Measurements from ENCODE around the gene RABL6. TPM values are rescaled to one million over a fixed set of nuclear protein-coding genes. Genes with fewer than 3 reads are reported as not detected.
"Not testable (repeated sequence)": the region's sequence is repeated elsewhere in the genome, so short reads cannot be mapped to it uniquely, and the experiment has no call there.

The RABL6 gene
- total RNA-seq, 2 experiments from 2014 or later, result 113 to 123 TPM

GRCh38 chr9:136784997-136785361 is 22.8 kb upstream of the RABL6 start:
- CTCF ChIA-PET, result interaction anchor here (1.2 to 3.9 kb wide), 4 partner anchors 22 to 250 kb away, joined by 3 to 32 read pairs (median 5); partner anchors contain the start of genes ABCA2 and AJM1
- H3K27ac Mint-ChIP-seq, result no peak overlapping the region
- H3K36me3 Mint-ChIP-seq, result no peaks in the 10 kb centered on the region
- DNase-seq, result no peak
- no peak overlapping the region for H3K4me3 Mint-ChIP-seq
- no peaks in the 10 kb centered on the region for H3K9me3 Mint-ChIP-seq (ENCODE audit: low read depth)
- peaks cover 19% of the 10 kb centered on the region for H3K4me1 Mint-ChIP-seq
- ATAC-seq, result peak; percentile 41
- peaks cover 27% of the 10 kb centered on the region for H3K27me3 Mint-ChIP-seq

GRCh38 chr9:136785565-136786355 is 22.0 kb upstream of the RABL6 start:
- not testable (repeated sequence) for H3K27ac Mint-ChIP-seq; H3K9me3 Mint-ChIP-seq (ENCODE audit: low read depth); H3K4me3 Mint-ChIP-seq; DNase-seq; ATAC-seq; H3K36me3 Mint-ChIP-seq
- Mint-ChIP-seq H3K27me3 (peaks cover 20% of the 10 kb centered on the region), H3K4me1 (peaks cover 23% of the 10 kb centered on the region)
- CTCF ChIA-PET, result interaction anchor here (0.7 to 3.9 kb wide), 7 partner anchors 21 to 261 kb away, joined by 3 to 32 read pairs (median 4); partner anchors contain the start of genes ABCA2 and AJM1

- peaks cover 16% of the 10 kb centered on the region for H3K27me3 Mint-ChIP-seq
- no peak overlapping the region for H3K4me3 Mint-ChIP-seq
- CTCF ChIA-PET, result interaction anchor here (1.2 to 3.9 kb wide), 7 partner anchors 20 to 258 kb away, joined by 3 to 32 read pairs (median 4); partner anchors contain the start of gene ABCA2
- DNase-seq (no peak), ATAC-seq (no peak)
- peaks cover 23% of the 10 kb centered on the region for H3K4me1 Mint-ChIP-seq
- H3K9me3 Mint-ChIP-seq (ENCODE audit: low read depth), result no peaks in the 10 kb centered on the region
- H3K36me3 Mint-ChIP-seq, result no peaks in the 10 kb centered on the region
- H3K27ac Mint-ChIP-seq, result no peak overlapping the region
These were observed 21.3 kb upstream of the RABL6 start for GRCh38 chr9:136786451-136786850.

- Mint-ChIP-seq H3K27me3 (peaks cover 13% of the 10 kb centered on the region), H3K4me1 (peaks cover 25% of the 10 kb centered on the region)
- H3K36me3 Mint-ChIP-seq; DNase-seq; H3K27ac Mint-ChIP-seq; ATAC-seq; H3K9me3 Mint-ChIP-seq (ENCODE audit: low read depth); H3K4me3 Mint-ChIP-seq: not testable (repeated sequence)
- CTCF ChIA-PET, result interaction anchor here (1.2 to 3.9 kb wide), 12 partner anchors 9 to 258 kb away, joined by 3 to 32 read pairs (median 4); partner anchors contain the start of genes ABCA2 and CLIC3
These were observed 20.8 kb upstream of the RABL6 start for GRCh38 chr9:136786983-136787382.

- Mint-ChIP-seq H3K9me3 (ENCODE audit: low read depth) (no peaks in the 10 kb centered on the region), H3K27ac (peak overlapping the region; percentile 15), H3K27me3 (peaks cover 13% of the 10 kb centered on the region), H3K4me3 (peak overlapping the region; percentile 46), H3K36me3 (no peaks in the 10 kb centered on the region), H3K4me1 (peaks cover 31% of the 10 kb centered on the region)
- CTCF ChIA-PET, result interaction anchor here (0.6 to 3.9 kb wide), 24 partner anchors 10 to 820 kb away, joined by 3 to 32 read pairs (median 4); partner anchors contain the start of genes ABCA2, AJM1, CLIC3 and PAXX
- DNase-seq (peak; percentile 86), ATAC-seq (no peak)
These were observed 19.9 kb upstream of the RABL6 start for GRCh38 chr9:136787690-136788400.

- H3K9me3 Mint-ChIP-seq (ENCODE audit: low read depth); H3K4me3 Mint-ChIP-seq; H3K36me3 Mint-ChIP-seq; DNase-seq; H3K27ac Mint-ChIP-seq; ATAC-seq: not testable (repeated sequence)
- CTCF ChIA-PET, result interaction anchor here (0.7 to 3.9 kb wide), 15 partner anchors 16 to 821 kb away, joined by 3 to 32 read pairs (median 4); partner anchors contain the start of genes ABCA2, AJM1, PAXX and RABL6
- Mint-ChIP-seq H3K27me3 (peaks cover 10% of the 10 kb centered on the region), H3K4me1 (peaks cover 31% of the 10 kb centered on the region)
These were observed 18.9 kb upstream of the RABL6 start for GRCh38 chr9:136788644-136789522.

GRCh38 chr9:136789523-136789937 is 18.2 kb upstream of the RABL6 start:
- ATAC-seq, result no peak
- CTCF ChIA-PET, result interaction anchor here (1.6 to 2.2 kb wide), 2 partner anchors 246 to 257 kb away, joined by 4 to 14 read pairs; partner anchors contain the start of gene NPDC1
- no peak overlapping the region for H3K27ac Mint-ChIP-seq
- peaks cover 10% of the 10 kb centered on the region for H3K27me3 Mint-ChIP-seq
- no peak overlapping the region for H3K4me3 Mint-ChIP-seq
- H3K36me3 Mint-ChIP-seq, result no peaks in the 10 kb centered on the region
- DNase-seq, result no peak
- H3K4me1 Mint-ChIP-seq, result peaks cover 31% of the 10 kb centered on the region
- no peaks in the 10 kb centered on the region for H3K9me3 Mint-ChIP-seq (ENCODE audit: low read depth)

GRCh38 chr9:136790640-136791515 is 16.9 kb upstream of the RABL6 start, which contains the start of gene TMEM141:
TMEM141 (plus strand) TSS chr9:136791344; CDS start chr9:136791371, 27 bp downstream.
- H3K9me3 Mint-ChIP-seq (ENCODE audit: low read depth), result no peaks in the 10 kb centered on the region
- CTCF ChIA-PET, result interaction anchor here (0.6 to 2.2 kb wide), 12 partner anchors 9 to 447 kb away, joined by 3 to 14 read pairs (median 4); partner anchors contain the start of genes AJM1 and NPDC1
- peak within 1 kb of the TSS; percentile 86 for H3K27ac Mint-ChIP-seq
- H3K36me3 Mint-ChIP-seq, result no peaks in the 10 kb centered on the region
- peak within 1 kb of the TSS; percentile 77 for H3K4me3 Mint-ChIP-seq
- peaks cover 8% of the 10 kb centered on the region for H3K27me3 Mint-ChIP-seq
- peaks cover 30% of the 10 kb centered on the region for H3K4me1 Mint-ChIP-seq
- DNase-seq (peak; percentile 100), ATAC-seq (peak; percentile 93)

- H3K27ac Mint-ChIP-seq, result peak overlapping the region; percentile 86
- H3K4me3 Mint-ChIP-seq, result peak overlapping the region; percentile 77
- H3K27me3 Mint-ChIP-seq, result peaks cover 10% of the 10 kb centered on the region
- DNase-seq, result peak; percentile 80
- H3K36me3 Mint-ChIP-seq, result no peaks in the 10 kb centered on the region
- H3K9me3 Mint-ChIP-seq (ENCODE audit: low read depth), result no peaks in the 10 kb centered on the region
- CTCF ChIA-PET, result interaction anchor here (0.7 to 3.0 kb wide), 25 partner anchors 8 to 295 kb away, joined by 3 to 24 read pairs (median 5); partner anchors contain the start of genes AJM1, MAN1B1, PAXX and RABL6
- peaks cover 30% of the 10 kb centered on the region for H3K4me1 Mint-ChIP-seq
- ATAC-seq, result peak; percentile 5
These were observed 16.1 kb upstream of the RABL6 start for GRCh38 chr9:136791516-136792276.

GRCh38 chr9:136792321-136793085 is 15.2 kb upstream of the RABL6 start:
- peaks cover 29% of the 10 kb centered on the region for H3K4me1 Mint-ChIP-seq
- CTCF ChIA-PET, result interaction anchor here (0.7 to 3.0 kb wide), 20 partner anchors 9 to 294 kb away, joined by 3 to 24 read pairs (median 3); partner anchors contain the start of genes AJM1, MAN1B1, PAXX and RABL6
- peaks cover 14% of the 10 kb centered on the region for H3K27me3 Mint-ChIP-seq
- H3K36me3 Mint-ChIP-seq, result no peaks in the 10 kb centered on the region
- H3K27ac Mint-ChIP-seq, result peak overlapping the region; percentile 86
- ATAC-seq (no peak), DNase-seq (no peak)
- H3K9me3 Mint-ChIP-seq (ENCODE audit: low read depth), result no peaks in the 10 kb centered on the region
- H3K4me3 Mint-ChIP-seq, result peak overlapping the region; percentile 77

Measured in activated CD8-positive, alpha-beta memory T cell treated with anti-CD3 and anti-CD28 coated beads, Interleukin-2, amount 10 ng/mL, durations not matched to agents 7 days and 5 days (primary cell).